Pericardium fibroblast (primary cell): ENCODE results near the gene NKRF. TPM values are rescaled to one million over a fixed set of nuclear protein-coding genes. Genes with fewer than 3 reads are reported as not detected.

Experiments
- total RNA-seq: library from RNA; depleted of rRNA; stranded (reverse); fragments of >200 nt; gene quantifications from 2 replicates; pipeline ENCODE4 v1.2.3, GENCODE V29; 2015

NKRF gene
- 3.6 and 5.0 TPM in 2 replicates for total RNA-seq

GRCh38 chrX:119606280-119607017, at the start of gene NKRF:
NKRF (minus strand) TSS chrX:119606424.

GRCh38 chrX:119574394-119575266, 31.6 kb downstream of the NKRF start, which contains the start of gene UBE2A:
UBE2A (plus strand) TSS chrX:119574563; CDS start chrX:119574712, 149 bp downstream.

GRCh38 chrX:119565107-119565663, 41.0 kb downstream of the NKRF start, which contains the start of gene STEEP1:
STEEP1 (minus strand) TSS chrX:119565409; CDS start chrX:119565355, 54 bp downstream.

Other genes with a start within 250 kb of the NKRF start
- gene SLC25A43, start 207.1 kb downstream of the NKRF start, total RNA-seq: 13.4 and 20.9 TPM in 2 replicates
- gene SLC25A5, start 138.0 kb downstream of the NKRF start, total RNA-seq: 206 and 220 TPM in 2 replicates
- gene STEEP1, start 41.0 kb downstream of the NKRF start, total RNA-seq: 13.1 and 16.0 TPM in 2 replicates
- 32.1 and 33.8 TPM in 2 replicates for gene UBE2A, start 31.9 kb downstream of the NKRF start, total RNA-seq
- 16.6 and 17.1 TPM in 2 replicates for gene SEPTIN6, start 86.7 kb upstream of the NKRF start, total RNA-seq
- gene SOWAHD, start 152.2 kb upstream of the NKRF start, total RNA-seq: 0.70 TPM in 1 of 2 replicates, not detected in the other
- gene RPL39, start 185.2 kb upstream of the NKRF start, total RNA-seq: 7,732 and 11,798 TPM in 2 replicates
- 1.3 and 4.7 TPM in 2 replicates for gene UPF3B, start 246.5 kb upstream of the NKRF start, total RNA-seq